HCT116 (cell line): ENCODE data around the gene DLG2.

Source experiments
- EGR1 ChIP-seq: IDR thresholded peaks from 2 replicates; pipeline ENCODE4 v1.6.1; 2012; ENCODE audit warnings: low read depth
- FOSL1 ChIP-seq: IDR thresholded peaks from 2 replicates; pipeline ENCODE4 v1.6.1; 2012; ENCODE audit warnings: low read depth
- TF ChIP-seq, protein P1 (sequence below), 3 experiments: fragments of 200-600 bp in 1 of 3; sonication (generic) in 1 of 3; IDR thresholded peaks in 2 of 3; conservative IDR thresholded peaks in 1 of 3; 2 replicates each; pipeline ENCODE4 v1.5.1; 2012 to 2017; ENCODE audit warnings: low read depth in 2 of 3, low read length in 2 of 3, antibody characterized with exemption in 1 of 3, borderline replicate concordance in 1 of 3, control low read depth in 1 of 3, mild to moderate bottlenecking in 1 of 3, mixed read lengths in 1 of 3, mixed run types in 1 of 3, moderate library complexity in 1 of 3; ENCODE audit not compliant: insufficient read depth in 1 of 3

DNA sequence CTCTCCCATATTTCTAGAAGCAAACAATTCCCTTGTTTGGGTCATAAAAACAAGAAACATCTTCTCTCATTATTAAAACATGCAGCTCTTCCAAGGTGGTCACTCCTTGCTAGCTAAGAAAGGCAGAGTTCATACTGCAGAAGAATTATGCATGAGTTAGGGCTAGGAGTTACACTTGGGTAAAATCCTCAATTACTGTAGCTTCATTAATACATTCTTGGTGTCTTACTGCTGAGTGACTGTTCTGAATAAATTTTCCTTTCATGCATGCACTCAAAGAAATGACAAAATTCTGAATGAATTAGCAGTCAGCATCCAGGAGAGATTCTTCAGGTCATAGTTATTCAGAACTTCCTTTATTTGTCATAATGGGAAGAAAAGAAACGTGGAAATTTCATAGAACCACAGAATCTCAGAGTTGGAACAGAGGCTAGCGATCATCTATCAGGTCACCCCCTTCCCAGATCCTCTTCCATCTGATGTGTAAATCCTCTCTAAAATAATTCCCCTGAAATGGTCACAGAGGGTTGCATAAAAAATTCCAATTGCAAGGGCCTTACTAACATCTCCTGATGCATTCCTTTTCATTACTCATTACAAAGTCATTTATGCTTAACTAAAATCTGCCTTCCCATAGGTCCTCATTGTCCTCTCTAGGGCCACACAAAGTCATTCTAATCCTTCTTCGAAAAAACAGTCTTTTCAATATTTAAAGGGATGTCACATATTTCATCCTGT lies 771.5 kb downstream of the DLG2 start:
- TF ChIP-seq EGR1 (no peak), FOSL1 (no peak)
- TF ChIP-seq, protein P1, sequence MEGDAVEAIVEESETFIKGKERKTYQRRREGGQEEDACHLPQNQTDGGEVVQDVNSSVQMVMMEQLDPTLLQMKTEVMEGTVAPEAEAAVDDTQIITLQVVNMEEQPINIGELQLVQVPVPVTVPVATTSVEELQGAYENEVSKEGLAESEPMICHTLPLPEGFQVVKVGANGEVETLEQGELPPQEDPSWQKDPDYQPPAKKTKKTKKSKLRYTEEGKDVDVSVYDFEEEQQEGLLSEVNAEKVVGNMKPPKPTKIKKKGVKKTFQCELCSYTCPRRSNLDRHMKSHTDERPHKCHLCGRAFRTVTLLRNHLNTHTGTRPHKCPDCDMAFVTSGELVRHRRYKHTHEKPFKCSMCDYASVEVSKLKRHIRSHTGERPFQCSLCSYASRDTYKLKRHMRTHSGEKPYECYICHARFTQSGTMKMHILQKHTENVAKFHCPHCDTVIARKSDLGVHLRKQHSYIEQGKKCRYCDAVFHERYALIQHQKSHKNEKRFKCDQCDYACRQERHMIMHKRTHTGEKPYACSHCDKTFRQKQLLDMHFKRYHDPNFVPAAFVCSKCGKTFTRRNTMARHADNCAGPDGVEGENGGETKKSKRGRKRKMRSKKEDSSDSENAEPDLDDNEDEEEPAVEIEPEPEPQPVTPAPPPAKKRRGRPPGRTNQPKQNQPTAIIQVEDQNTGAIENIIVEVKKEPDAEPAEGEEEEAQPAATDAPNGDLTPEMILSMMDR (IDR thresholded peaks at IDR 0.05 in 2 of 3, conservative IDR thresholded peaks at IDR 0.05 in 1 of 3; ENCODE audit: borderline replicate concordance in 1 of 3, insufficient read depth in 1 of 3, low read depth in 2 of 3, low read length in 2 of 3): no peak
